BLaER1 (cell line): ENCODE measurements around the gene BEAN1.
A peak's percentile ranks its signal among the peaks of the same experiment; 100 is the strongest.

ENCODE experiments used
- H3K27ac ChIP-seq: shearing (Covaris generic); formaldehyde crosslinking; 2 replicates; pipeline ENCODE4 v1.8.1; 2022
- H3K27me3 ChIP-seq: shearing (Covaris generic); formaldehyde crosslinking; 2 replicates; pipeline ENCODE4 v1.8.1; 2022
- H3K36me3 ChIP-seq: shearing (Covaris generic); formaldehyde crosslinking; 2 replicates; pipeline ENCODE4 v1.8.1; 2022
- H3K4me1 ChIP-seq: shearing (Covaris generic); formaldehyde crosslinking; 2 replicates; pipeline ENCODE4 v1.8.1; 2022
- H3K4me2 ChIP-seq: shearing (Covaris generic); formaldehyde crosslinking; 2 replicates; pipeline ENCODE4 v1.8.1; 2022
- H3K4me3 ChIP-seq: shearing (Covaris generic); formaldehyde crosslinking; 2 replicates; pipeline ENCODE4 v1.8.1; 2022
- H3K9ac ChIP-seq: shearing (Covaris generic); formaldehyde crosslinking; 2 replicates; pipeline ENCODE4 v1.8.1; 2022
- H3K9me3 ChIP-seq: shearing (Covaris generic); formaldehyde crosslinking; 2 replicates; pipeline ENCODE4 v1.8.1; 2022
- H4K20me1 ChIP-seq: shearing (Covaris generic); formaldehyde crosslinking; 2 replicates; pipeline ENCODE4 v1.8.1; 2022
- Cebpa-rat ChIP-seq: shearing (Covaris generic); IDR thresholded peaks from 2 replicates; pipeline ENCODE4 v1.8.1; 2022

BEAN1 gene

DNA sequence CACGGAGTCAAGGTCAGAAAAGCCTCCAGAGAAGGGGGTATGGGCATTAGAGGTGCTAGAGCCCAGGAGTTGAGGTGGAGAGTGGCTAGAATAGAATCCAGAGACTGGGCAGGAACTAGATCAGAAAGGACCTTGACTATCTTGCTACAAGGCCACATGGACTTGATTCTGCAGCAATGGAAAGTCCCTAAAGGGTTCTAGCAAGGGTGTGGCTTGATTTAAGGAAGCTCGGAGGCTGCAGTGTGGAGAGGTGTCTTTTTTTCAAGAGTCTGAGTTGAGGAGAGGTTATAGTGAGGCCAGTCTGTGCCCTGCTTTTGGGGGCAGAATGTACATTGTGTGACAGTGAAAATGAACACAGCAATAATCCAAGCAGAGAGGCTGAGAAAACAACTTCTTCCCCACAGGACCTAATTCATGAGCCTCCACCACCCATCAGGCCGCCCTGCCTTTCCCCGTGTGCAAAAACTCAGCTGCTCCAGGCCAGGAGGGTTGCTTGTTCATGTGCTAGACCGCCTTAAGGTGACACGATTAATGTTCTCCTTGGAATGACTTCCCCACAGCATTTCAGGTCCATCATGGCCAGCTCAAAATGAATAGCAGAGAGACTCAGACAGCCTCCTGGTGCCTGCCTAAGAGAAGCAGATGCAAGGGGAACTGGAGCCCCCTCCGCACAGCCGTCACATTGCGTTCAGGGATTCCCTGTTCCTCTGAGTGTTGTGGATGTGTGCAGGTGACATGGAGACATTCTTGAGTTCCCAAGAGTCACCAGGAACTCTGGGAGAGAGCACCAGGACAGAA lies 8.7 kb upstream of the BEAN1 start:
- Histone ChIP-seq H3K9ac (no peak overlapping the region), H4K20me1 (no peaks in the 10 kb centered on the region), H3K4me1 (no peaks in the 10 kb centered on the region), H3K4me3 (no peak overlapping the region), H3K27ac (no peak overlapping the region), H3K4me2 (no peak overlapping the region), H3K27me3 (peaks cover 2% of the 10 kb centered on the region), H3K9me3 (peaks cover under 1% of the 10 kb centered on the region; the same call in 1 of the 2 replicates), H3K36me3 (no peaks in the 10 kb centered on the region)
- no peak for TF ChIP-seq Cebpa-rat

DNA sequence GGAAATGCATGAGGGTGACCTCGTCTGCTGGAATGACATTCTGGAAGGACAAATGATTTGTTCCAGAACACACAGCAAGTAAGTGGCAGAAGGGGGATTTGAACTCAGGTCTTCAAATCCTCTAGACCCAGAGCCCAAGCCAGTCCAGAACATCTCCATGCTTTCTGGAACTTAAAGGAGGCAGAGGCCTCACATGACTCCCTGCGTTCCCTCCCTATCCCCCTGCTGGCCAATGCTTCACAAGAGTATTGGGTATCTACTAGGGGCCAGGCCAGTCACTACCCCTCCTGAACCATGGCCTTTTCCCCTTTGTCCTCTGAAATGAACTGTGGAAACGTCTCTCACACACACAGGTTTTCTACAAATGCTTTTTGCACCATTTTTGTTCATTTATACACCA lies 7.6 kb upstream of the BEAN1 start:
- H3K27ac ChIP-seq, result no peak overlapping the region
- no peak overlapping the region for H3K9ac ChIP-seq
- TF ChIP-seq Cebpa-rat, result no peak
- no peak overlapping the region for H3K4me2 ChIP-seq
- H3K4me1 ChIP-seq, result no peaks in the 10 kb centered on the region
- no peaks in the 10 kb centered on the region for H4K20me1 ChIP-seq
- H3K4me3 ChIP-seq, result no peak overlapping the region
- H3K9me3 ChIP-seq, result no peaks in the 10 kb centered on the region
- peaks cover 13% of the 10 kb centered on the region for H3K27me3 ChIP-seq
- no peaks in the 10 kb centered on the region for H3K36me3 ChIP-seq

DNA sequence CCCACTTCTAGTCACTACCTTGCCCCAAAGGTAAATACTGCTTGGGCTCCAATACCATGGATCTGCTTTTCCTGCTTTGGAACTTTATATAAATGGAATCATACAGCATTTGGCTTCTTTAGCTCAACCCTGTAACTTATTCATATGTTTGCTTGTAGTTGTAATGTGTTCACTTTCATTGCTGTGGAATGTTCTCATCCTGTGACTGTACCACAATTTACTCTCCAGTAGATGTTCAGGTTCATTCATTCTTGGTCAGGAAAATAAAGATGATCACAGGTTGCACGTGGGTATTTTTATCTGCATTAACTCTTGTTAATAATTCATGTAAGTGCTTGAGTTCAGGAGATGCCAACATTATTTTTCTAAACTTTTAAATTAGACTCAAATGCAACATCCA lies 6.7 kb upstream of the BEAN1 start:
- no peaks in the 10 kb centered on the region for H4K20me1 ChIP-seq
- no peaks in the 10 kb centered on the region for H3K4me1 ChIP-seq
- no peak overlapping the region for H3K4me2 ChIP-seq

DNA sequence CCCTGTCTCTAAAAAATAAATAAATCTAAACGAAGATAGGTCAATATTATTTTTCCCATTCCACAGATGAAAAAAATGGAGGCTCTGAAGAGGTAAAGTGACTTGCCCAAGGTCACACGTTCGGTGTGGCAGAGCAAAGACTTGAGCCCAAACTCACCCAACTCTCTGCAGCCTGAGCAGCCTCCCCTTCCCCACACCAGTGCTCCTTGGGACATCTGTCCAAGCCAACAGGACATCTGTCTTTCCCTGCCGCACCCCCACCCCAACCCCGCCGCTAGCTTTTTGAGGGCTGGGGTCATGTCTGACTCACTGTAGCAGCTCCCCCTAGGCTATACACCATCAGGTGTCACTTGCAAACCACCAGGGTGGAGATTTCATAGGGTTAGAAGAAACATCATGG lies 5.2 kb upstream of the BEAN1 start:
- H3K27ac ChIP-seq, result no peak overlapping the region
- H3K9me3 ChIP-seq, result no peaks in the 10 kb centered on the region
- H3K27me3 ChIP-seq, result peaks cover 37% of the 10 kb centered on the region
- H3K36me3 ChIP-seq, result no peaks in the 10 kb centered on the region
- peaks cover 6% of the 10 kb centered on the region; the same call in 1 of the 2 replicates for H3K4me1 ChIP-seq
- no peak overlapping the region for H3K9ac ChIP-seq
- H3K4me3 ChIP-seq, result no peak overlapping the region
- H4K20me1 ChIP-seq, result peaks cover 11% of the 10 kb centered on the region
- H3K4me2 ChIP-seq, result no peak overlapping the region
- no peak for TF ChIP-seq Cebpa-rat

More for the DNA sequence above, 6.7 kb upstream of the BEAN1 start:
- Histone ChIP-seq H3K4me3 (no peak overlapping the region), H3K27me3 (peaks cover 22% of the 10 kb centered on the region), H3K9ac (no peak overlapping the region), H3K36me3 (no peaks in the 10 kb centered on the region), H3K27ac (no peak overlapping the region), H3K9me3 (no peaks in the 10 kb centered on the region)
- no peak for TF ChIP-seq Cebpa-rat

DNA sequence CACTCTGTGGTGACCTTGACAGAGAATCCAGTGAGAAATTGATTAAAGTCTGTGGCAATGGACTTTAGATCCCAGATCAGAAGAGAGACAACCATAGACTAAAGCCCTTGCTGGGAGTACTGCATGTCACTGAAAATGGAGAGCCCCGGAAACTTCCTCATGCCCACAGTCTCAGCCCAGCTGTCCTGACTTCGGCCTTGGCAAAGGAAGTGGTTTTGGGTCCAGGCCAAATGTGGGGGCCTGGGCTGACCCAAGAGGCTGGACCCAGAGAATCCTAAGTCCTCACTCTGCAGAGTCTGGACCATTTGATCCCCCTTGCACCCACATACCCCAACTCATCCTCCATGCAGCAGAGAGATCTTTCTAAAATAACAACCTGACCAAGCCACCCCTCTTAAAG lies 4.7 kb upstream of the BEAN1 start:
- Histone ChIP-seq H3K27ac (no peak overlapping the region), H3K27me3 (peaks cover 42% of the 10 kb centered on the region), H3K9me3 (no peaks in the 10 kb centered on the region), H3K36me3 (no peaks in the 10 kb centered on the region), H3K4me3 (no peak overlapping the region), H3K4me1 (peaks cover 6% of the 10 kb centered on the region; the same call in 1 of the 2 replicates), H3K4me2 (no peak overlapping the region), H3K9ac (no peak overlapping the region), H4K20me1 (peaks cover 11% of the 10 kb centered on the region)
- no peak for TF ChIP-seq Cebpa-rat

DNA sequence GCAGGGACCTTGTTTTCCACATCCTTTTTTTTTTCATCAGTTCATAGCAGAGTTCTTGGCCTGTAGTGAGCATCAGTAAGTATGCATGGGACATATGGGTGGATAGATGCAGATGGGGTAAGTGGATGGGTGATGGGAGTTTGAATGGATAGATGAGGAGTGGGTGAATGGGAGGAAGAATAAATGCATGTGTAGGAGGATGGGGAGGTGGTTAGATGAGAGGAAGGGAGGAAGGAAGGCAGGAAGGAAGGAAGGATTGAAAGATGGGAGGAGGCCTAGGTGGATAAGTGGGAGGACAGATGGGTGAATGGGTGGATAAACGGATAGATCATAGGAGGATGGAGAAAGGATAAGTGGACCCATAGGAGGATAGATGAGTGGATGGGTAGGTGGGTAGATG lies 3.9 kb upstream of the BEAN1 start:
- Histone ChIP-seq H4K20me1 (peaks cover 20% of the 10 kb centered on the region), H3K4me2 (no peak overlapping the region), H3K4me3 (no peak overlapping the region), H3K9ac (no peak overlapping the region), H3K9me3 (no peaks in the 10 kb centered on the region), H3K36me3 (no peaks in the 10 kb centered on the region), H3K4me1 (peaks cover 14% of the 10 kb centered on the region), H3K27me3 (peaks cover 50% of the 10 kb centered on the region), H3K27ac (no peak overlapping the region)
- no peak for TF ChIP-seq Cebpa-rat

DNA sequence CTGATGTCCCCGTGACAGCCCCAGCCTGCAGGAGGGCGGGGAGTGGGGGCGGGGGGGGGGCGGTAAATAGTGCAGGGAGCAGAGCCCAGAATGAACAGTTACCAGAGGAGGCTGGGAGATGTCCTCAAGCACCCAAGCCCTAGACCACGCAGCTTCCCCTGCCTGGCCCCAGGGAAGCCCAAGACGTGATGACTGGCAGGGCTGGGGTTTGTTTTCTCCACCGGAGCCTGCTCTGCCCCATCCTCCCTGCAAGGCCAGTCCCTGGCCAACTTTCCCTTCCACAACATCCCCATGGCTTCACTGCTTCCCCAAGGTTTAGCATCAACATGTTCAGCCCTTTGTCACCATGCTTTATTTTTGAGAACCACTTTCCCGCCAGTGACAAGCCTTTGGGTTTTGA lies 1.4 kb upstream of the BEAN1 start:
- Histone ChIP-seq H3K4me3 (no peak overlapping the region), H3K4me1 (peaks cover 19% of the 10 kb centered on the region), H3K27ac (no peak overlapping the region), H3K9ac (no peak overlapping the region), H4K20me1 (peaks cover 35% of the 10 kb centered on the region), H3K4me2 (no peak overlapping the region), H3K27me3 (peaks cover 74% of the 10 kb centered on the region), H3K9me3 (no peaks in the 10 kb centered on the region), H3K36me3 (no peaks in the 10 kb centered on the region)
- no peak for TF ChIP-seq Cebpa-rat

DNA sequence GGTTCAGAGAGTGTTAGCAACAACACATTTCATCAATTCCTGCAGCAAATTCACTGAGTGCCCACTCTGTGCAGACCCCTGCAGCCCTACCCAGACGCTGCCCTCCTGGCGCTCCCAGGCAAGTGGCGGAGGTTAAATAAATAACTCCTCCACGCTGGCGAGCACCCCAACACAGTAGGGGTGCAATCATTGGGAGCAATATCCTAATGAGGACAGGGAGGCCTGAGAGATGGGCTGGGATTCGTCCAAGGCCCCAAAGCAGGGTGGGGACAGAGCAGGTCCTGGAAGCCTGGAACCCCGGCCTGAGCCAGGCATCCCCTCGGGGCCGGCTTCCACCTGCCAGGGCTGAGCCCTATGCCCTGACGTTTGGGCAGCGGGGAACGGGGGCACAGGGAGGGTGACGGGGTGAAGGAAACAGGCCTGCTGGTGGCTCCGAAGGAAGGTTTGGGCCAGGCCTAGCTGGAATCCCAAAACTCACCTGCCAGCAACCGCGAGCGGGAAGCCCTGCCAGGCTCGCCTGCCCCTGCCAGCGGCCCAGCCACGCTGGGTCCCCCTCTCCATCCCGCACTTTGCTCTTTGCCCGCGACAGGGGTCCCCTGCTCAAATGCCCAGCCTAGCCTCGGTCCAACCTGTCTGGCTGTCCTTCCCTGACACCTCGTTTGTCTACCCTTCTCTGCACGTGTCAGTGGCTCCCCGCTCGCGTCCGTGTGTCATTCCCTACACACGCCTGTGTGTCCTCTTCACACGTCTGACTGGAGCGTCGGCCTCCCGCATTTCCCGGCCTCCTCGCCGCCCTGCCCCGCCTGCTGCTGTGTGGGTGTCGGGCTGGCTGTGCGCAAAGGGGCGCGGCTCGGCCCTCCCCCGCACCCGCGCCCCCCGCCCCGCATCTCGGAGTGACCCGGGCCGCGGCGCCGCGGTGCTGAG lies 721 bp upstream of the BEAN1 start:
- H3K27ac ChIP-seq, result no peak overlapping the region
- H4K20me1 ChIP-seq, result peaks cover 35% of the 10 kb centered on the region
- H3K4me2 ChIP-seq, result peak overlapping the region; percentile 94
- no peak for TF ChIP-seq Cebpa-rat
- H3K27me3 ChIP-seq, result peaks cover 75% of the 10 kb centered on the region
- no peaks in the 10 kb centered on the region for H3K36me3 ChIP-seq
- H3K4me3 ChIP-seq, result peak overlapping the region; percentile 64
- H3K4me1 ChIP-seq, result peaks cover 19% of the 10 kb centered on the region
- H3K9me3 ChIP-seq, result no peaks in the 10 kb centered on the region
- no peak overlapping the region for H3K9ac ChIP-seq

DNA sequence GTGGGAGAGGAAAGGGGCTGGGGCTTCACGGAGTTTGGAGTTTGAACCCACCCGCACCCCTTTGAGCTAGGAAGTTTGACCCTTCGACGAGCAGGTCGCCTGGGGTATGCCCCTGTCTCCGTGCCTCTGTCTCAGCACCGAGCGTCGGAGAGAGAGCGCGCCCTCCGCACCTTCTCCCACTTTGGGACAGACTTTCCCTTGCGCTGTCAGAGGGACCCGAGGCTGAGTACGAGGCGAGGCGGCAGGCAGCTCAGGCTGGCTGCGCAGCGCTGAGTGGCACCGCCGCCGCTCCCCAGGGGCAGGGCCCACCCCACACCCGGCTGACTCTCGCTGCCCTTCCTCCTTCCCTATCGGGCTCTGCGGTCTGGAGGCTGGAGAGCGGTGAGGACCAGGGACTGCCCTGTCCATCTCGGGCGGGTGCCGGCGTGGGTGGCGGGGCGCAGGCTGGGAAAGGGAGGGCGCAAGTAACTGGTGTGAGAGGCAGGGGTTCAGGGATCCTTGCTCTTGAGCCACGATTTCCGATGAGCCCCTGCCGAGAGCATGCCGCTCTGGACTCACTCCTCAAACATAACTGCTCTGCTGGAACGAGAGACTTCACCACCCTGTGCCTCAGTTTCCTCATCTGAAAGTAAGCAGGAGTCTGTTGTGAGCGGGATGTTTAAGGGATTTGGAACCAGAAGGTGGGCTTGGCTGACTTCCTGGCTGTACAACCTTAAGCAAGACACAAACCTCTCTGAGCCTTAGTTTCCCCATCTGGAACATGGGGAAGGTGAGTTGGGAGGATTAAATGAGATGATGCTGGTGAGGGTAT lies 981 bp downstream of the BEAN1 start:
- no peaks in the 10 kb centered on the region for H3K9me3 ChIP-seq
- H3K4me2 ChIP-seq, result peak overlapping the region; percentile 94
- peaks cover 88% of the 10 kb centered on the region for H3K27me3 ChIP-seq
- H3K4me3 ChIP-seq, result peak overlapping the region; percentile 64
- H3K4me1 ChIP-seq, result peaks cover 19% of the 10 kb centered on the region
- no peak for TF ChIP-seq Cebpa-rat
- H3K9ac ChIP-seq, result no peak overlapping the region
- H3K27ac ChIP-seq, result no peak overlapping the region
- H4K20me1 ChIP-seq, result peaks cover 35% of the 10 kb centered on the region
- H3K36me3 ChIP-seq, result no peaks in the 10 kb centered on the region
